WTC11 (cell line): ENCODE measurements around the gene FAM193A. TPM values are rescaled to one million over a fixed set of nuclear protein-coding genes. Genes with fewer than 3 reads are reported as not detected.
"Not testable (repeated sequence)": the region's sequence is repeated elsewhere in the genome, so short reads cannot be mapped to it uniquely, and the experiment has no call there.

Experiments
- ATAC-seq: fragments of 200-7000 bp; cut with Tn5 transposase; 2 replicates; pipeline ENCODE4 v1.10.0; 2021; ENCODE audit warnings: mild to moderate bottlenecking, moderate library complexity
- CTCF ChIA-PET: fragments of 300-600 bp; sonication (Branson Sonifier 250); formaldehyde crosslinking; loops from one replicate; lab custom pipeline; 2021; ENCODE audit warnings: antibody characterized with exemption; lab: Charles Lee
- POLR2A ChIA-PET: fragments of 350-600 bp; sonication (Branson Sonifier 250); formaldehyde crosslinking; loops from one replicate; lab custom pipeline; 2021; ENCODE audit warnings: antibody characterized with exemption; lab: Charles Lee
- DNase-seq: peaks from one replicate; pipeline ENCODE4 v3.0.0; 2021; ENCODE audit warnings: low spot score
- H3K27ac Mint-ChIP-seq: 2 replicates; pipeline ENCODE4 v1.8.0; 2021; ENCODE audit warnings: mixed read lengths
- H3K27me3 Mint-ChIP-seq: 2 replicates; pipeline ENCODE4 v1.8.0; 2021; ENCODE audit warnings: low read depth, mild to moderate bottlenecking, moderate library complexity, mixed read lengths
- H3K36me3 Mint-ChIP-seq: 2 replicates; pipeline ENCODE4 v1.8.0; 2021; ENCODE audit warnings: mixed read lengths
- H3K4me1 Mint-ChIP-seq: 2 replicates; pipeline ENCODE4 v1.8.0; 2022; ENCODE audit warnings: mixed read lengths
- H3K4me3 Mint-ChIP-seq: 2 replicates; pipeline ENCODE4 v1.8.0; 2021; ENCODE audit warnings: mild to moderate bottlenecking, moderate library complexity, mixed read lengths
- H3K9me3 Mint-ChIP-seq: 2 replicates; pipeline ENCODE4 v1.8.0; 2021; ENCODE audit warnings: mixed read lengths
- AR ChIP-seq: fragments of 250-450 bp; sonication (Bioruptor Pico); IDR thresholded peaks from 2 replicates; pipeline ENCODE4 v1.9.0; 2021; ENCODE audit warnings: mild to moderate bottlenecking
- EMX1 ChIP-seq: fragments of 250-450 bp; sonication (Bioruptor Pico); IDR thresholded peaks from 2 replicates; pipeline ENCODE4 v1.8.0; 2021; ENCODE audit warnings: mild to moderate bottlenecking
- ETV6 ChIP-seq: sonication (generic); formaldehyde crosslinking; IDR thresholded peaks from 2 replicates; pipeline ENCODE4 v1.8.1; 2022; ENCODE audit warnings: mild to moderate bottlenecking, missing genetic modification reagents
- FOXK1 ChIP-seq: sonication (generic); formaldehyde crosslinking; IDR thresholded peaks from 2 replicates; pipeline ENCODE4 v1.8.0; 2022; ENCODE audit warnings: mild to moderate bottlenecking, moderate library complexity, missing genetic modification reagents
- FOXP1 ChIP-seq: sonication (generic); formaldehyde crosslinking; IDR thresholded peaks from 2 replicates; pipeline ENCODE4 v1.8.0; 2022; ENCODE audit warnings: missing genetic modification reagents, mild to moderate bottlenecking, moderate library complexity, borderline replicate concordance
- FOXP4 ChIP-seq: sonication (generic); formaldehyde crosslinking; IDR thresholded peaks from 2 replicates; pipeline ENCODE4 v1.8.0; 2022; ENCODE audit warnings: mild to moderate bottlenecking, missing genetic modification reagents
- HMGA2 ChIP-seq: fragments of 250-450 bp; sonication (Bioruptor Pico); IDR thresholded peaks from 2 replicates; pipeline ENCODE4 v1.4.0; 2021; ENCODE audit warnings: mild to moderate bottlenecking, moderate library complexity
- IRF2 ChIP-seq: sonication (generic); formaldehyde crosslinking; IDR thresholded peaks from 2 replicates; pipeline ENCODE4 v1.8.0; 2022; ENCODE audit warnings: low read depth, missing genetic modification reagents, borderline replicate concordance
- SMAD4 ChIP-seq: sonication (generic); formaldehyde crosslinking; IDR thresholded peaks from 2 replicates; pipeline ENCODE4 v1.8.0; 2022; ENCODE audit warnings: mild to moderate bottlenecking, missing genetic modification reagents
- SOX15 ChIP-seq: fragments of 250-450 bp; sonication (Bioruptor Pico); IDR thresholded peaks from 2 replicates; pipeline ENCODE4 v1.9.0; 2021; ENCODE audit warnings: mild to moderate bottlenecking
- ZNF121 ChIP-seq: sonication (generic); formaldehyde crosslinking; IDR thresholded peaks from 2 replicates; pipeline ENCODE4 v1.8.0; 2023; ENCODE audit warnings: missing genetic modification reagents
- ZNF219 ChIP-seq: sonication (generic); formaldehyde crosslinking; IDR thresholded peaks from 2 replicates; pipeline ENCODE4 v1.8.0; 2023; ENCODE audit warnings: missing genetic modification reagents, mild to moderate bottlenecking, borderline replicate concordance
- ZNF281 ChIP-seq: sonication (generic); formaldehyde crosslinking; IDR thresholded peaks from 2 replicates; pipeline ENCODE4 v1.8.0; 2023; ENCODE audit warnings: mild to moderate bottlenecking, missing genetic modification reagents
- ZNF416 ChIP-seq: fragments of 250-450 bp; sonication (Bioruptor Pico); IDR thresholded peaks from 2 replicates; pipeline ENCODE4 v1.9.0; 2021; ENCODE audit warnings: mild to moderate bottlenecking, inconsistent platforms
- total RNA-seq: library from RNA; stranded (reverse); gene quantifications from 3 replicates; pipeline ENCODE4 v1.2.3, GENCODE V29; 2021
- TF ChIP-seq, protein P1 (sequence below): fragments of 250-450 bp; sonication (Bioruptor Pico); IDR thresholded peaks from 2 replicates; pipeline ENCODE4 v1.9.0; 2021; ENCODE audit warnings: mild to moderate bottlenecking
- TF ChIP-seq, protein P2 (sequence below): sonication (generic); formaldehyde crosslinking; conservative IDR thresholded peaks from 2 replicates; pipeline ENCODE4 v1.8.1; 2022; ENCODE audit warnings: mild to moderate bottlenecking, missing genetic modification reagents

Gene FAM193A
- total RNA-seq, 1 experiment from 2014 or later: 28.1 TPM

GRCh38 chr4:2591189-2591588 is 54.7 kb downstream of the FAM193A start:
- Mint-ChIP-seq H3K36me3 (no peaks in the 10 kb centered on the region), H3K4me3 (no peak overlapping the region), H3K4me1 (peaks cover 77% of the 10 kb centered on the region), H3K27me3 (no peaks in the 10 kb centered on the region), H3K9me3 (no peaks in the 10 kb centered on the region), H3K27ac (peak overlapping the region; percentile 78)
- POLR2A ChIA-PET: no interaction called here
- TF ChIP-seq IRF2 (CRISPR knock-in tag): no peak
- 0 out of 2 replicates have a peak, but pooled peaks have one; percentile 45 for TF ChIP-seq FOXK1 (CRISPR knock-in tag)
- TF ChIP-seq FOXP1 (CRISPR knock-in tag): no peak
- TF ChIP-seq, protein P1, sequence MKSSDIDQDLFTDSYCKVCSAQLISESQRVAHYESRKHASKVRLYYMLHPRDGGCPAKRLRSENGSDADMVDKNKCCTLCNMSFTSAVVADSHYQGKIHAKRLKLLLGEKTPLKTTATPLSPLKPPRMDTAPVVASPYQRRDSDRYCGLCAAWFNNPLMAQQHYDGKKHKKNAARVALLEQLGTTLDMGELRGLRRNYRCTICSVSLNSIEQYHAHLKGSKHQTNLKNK (CRISPR knock-in tag): no peak
- no peak for TF ChIP-seq FOXP4
- CTCF ChIA-PET: no interaction called here
- DNase-seq: peak; percentile 54
- peak; percentile 72 for ATAC-seq

DNA sequence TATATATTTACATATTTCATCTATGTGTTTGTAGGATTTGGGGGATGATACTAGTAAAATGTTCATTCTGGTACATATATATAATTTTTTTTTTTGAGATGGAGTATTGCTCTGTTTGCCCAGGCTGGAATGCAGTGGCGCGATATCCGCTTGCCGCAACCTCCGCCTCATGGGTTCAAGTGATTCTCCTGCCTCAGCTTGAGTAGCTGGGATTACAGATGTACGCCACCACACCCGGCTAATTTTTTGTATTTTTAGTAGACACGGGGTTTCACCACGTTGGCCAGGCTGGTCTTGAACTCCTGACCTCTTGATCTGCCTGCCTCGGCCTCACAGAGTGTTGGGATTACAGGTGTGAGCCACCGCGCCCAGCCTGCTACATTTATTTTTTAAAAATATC is 55.6 kb downstream of the FAM193A start:
- not testable (repeated sequence) for H3K4me3 Mint-ChIP-seq, H3K27me3 Mint-ChIP-seq, H3K36me3 Mint-ChIP-seq, ATAC-seq, H3K9me3 Mint-ChIP-seq, DNase-seq
- Mint-ChIP-seq H3K4me1 (peaks cover 79% of the 10 kb centered on the region), H3K27ac (peak overlapping the region; percentile 98; the same call in 1 of the 2 replicates)
- ChIA-PET CTCF (interaction anchor here (0.7 to 1.3 kb wide), 5 partner anchors 42 to 104 kb away, joined by 3 to 6 read pairs (median 3); no protein-coding TSS in a partner anchor), POLR2A (interaction anchor here (0.6 kb wide), 1 partner anchor 49 kb away, joined by 3 read pairs; no protein-coding TSS in a partner anchor)

GRCh38 chr4:2592572-2592971 is 56.1 kb downstream of the FAM193A start:
- ATAC-seq: peak; percentile 60
- POLR2A ChIA-PET: interaction anchor here (0.6 kb wide), 1 partner anchor 49 kb away, joined by 3 read pairs; no protein-coding TSS in a partner anchor
- no peaks in the 10 kb centered on the region for H3K9me3 Mint-ChIP-seq
- H3K4me1 Mint-ChIP-seq: peaks cover 79% of the 10 kb centered on the region
- no peak overlapping the region for H3K4me3 Mint-ChIP-seq
- peak; percentile 37 for DNase-seq
- peak overlapping the region; percentile 98 for H3K27ac Mint-ChIP-seq
- TF ChIP-seq FOXP1 (CRISPR knock-in tag) (no peak), EMX1 (no peak), ETV6 (CRISPR knock-in tag) (0 out of 2 replicates have a peak, but pooled peaks have one; percentile 13)
- TF ChIP-seq, all 79 proteins: peak for 1
- no peaks in the 10 kb centered on the region for H3K36me3 Mint-ChIP-seq
- CTCF ChIA-PET: interaction anchor here (0.6 to 1.3 kb wide), 8 partner anchors 11 to 119 kb away, joined by 3 to 6 read pairs (median 3); no protein-coding TSS in a partner anchor
- H3K27me3 Mint-ChIP-seq: no peaks in the 10 kb centered on the region

- Mint-ChIP-seq H3K9me3 (no peaks in the 10 kb centered on the region), H3K4me3 (no peak overlapping the region), H3K27ac (peak overlapping the region; percentile 98), H3K36me3 (no peaks in the 10 kb centered on the region), H3K4me1 (peaks cover 79% of the 10 kb centered on the region), H3K27me3 (no peaks in the 10 kb centered on the region)
- ChIA-PET CTCF (interaction anchor here (0.6 to 1.3 kb wide), 7 partner anchors 11 to 118 kb away, joined by 3 to 6 read pairs (median 3); no protein-coding TSS in a partner anchor), POLR2A (interaction anchor here (0.6 kb wide), 1 partner anchor 115 kb away, joined by 8 read pairs; no protein-coding TSS in a partner anchor)
- no peak for DNase-seq
- TF ChIP-seq, protein P2, sequence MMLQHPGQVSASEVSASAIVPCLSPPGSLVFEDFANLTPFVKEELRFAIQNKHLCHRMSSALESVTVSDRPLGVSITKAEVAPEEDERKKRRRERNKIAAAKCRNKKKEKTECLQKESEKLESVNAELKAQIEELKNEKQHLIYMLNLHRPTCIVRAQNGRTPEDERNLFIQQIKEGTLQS (CRISPR knock-in tag): no peak
- TF ChIP-seq ZNF219 (CRISPR knock-in tag): no peak
- no peak for TF ChIP-seq ZNF121
- no peak for TF ChIP-seq FOXK1 (CRISPR knock-in tag)
- no peak for TF ChIP-seq ETV6 (CRISPR knock-in tag)
- no peak for TF ChIP-seq SOX15
- no peak; the same call in 1 of the 2 replicates for ATAC-seq
Measured at GRCh38 chr4:2593003-2593402, 56.6 kb downstream of the FAM193A start.

- ATAC-seq (no peak), DNase-seq (no peak)
- Mint-ChIP-seq H3K27ac (peak overlapping the region; percentile 80), H3K4me1 (peaks cover 96% of the 10 kb centered on the region), H3K27me3 (no peaks in the 10 kb centered on the region), H3K4me3 (no peak overlapping the region), H3K36me3 (peaks cover 5% of the 10 kb centered on the region; the same call in 1 of the 2 replicates), H3K9me3 (no peaks in the 10 kb centered on the region)
- CTCF ChIA-PET: no interaction called here
- POLR2A ChIA-PET: interaction anchor here (1.4 kb wide), 1 partner anchor 25 kb away, joined by 3 read pairs; no protein-coding TSS in a partner anchor
- TF ChIP-seq ZNF281 (CRISPR knock-in tag): no peak
- TF ChIP-seq ZNF416 (CRISPR knock-in tag): no peak
- TF ChIP-seq SMAD4 (CRISPR knock-in tag): no peak
- TF ChIP-seq AR (CRISPR knock-in tag): no peak
- no peak for TF ChIP-seq HMGA2 (CRISPR knock-in tag)
Measured at GRCh38 chr4:2595436-2595835, 59.0 kb downstream of the FAM193A start.
